Kidney epithelial cell (primary cell): Measurements from ENCODE around the gene SPINK2. TPM values are rescaled to one million over a fixed set of nuclear protein-coding genes. Genes with fewer than 3 reads are reported as not detected.

ENCODE experiments used
- DNase-seq: peaks from one replicate; pipeline ENCODE4 v3.0.0-alpha.2; 2010; ENCODE audit warnings: low read depth
- H3K27me3 ChIP-seq: 2 replicates; pipeline ENCODE4 v1.6.0; 2011; ENCODE audit warnings: low read length; ENCODE audit not compliant: control insufficient read depth, insufficient read depth
- H3K36me3 ChIP-seq: 2 replicates; pipeline ENCODE4 v1.5.1; 2011; ENCODE audit warnings: low read length; ENCODE audit not compliant: control insufficient read depth, insufficient read depth
- H3K4me3 ChIP-seq: 2 replicates; pipeline ENCODE4 v1.5.1; 2011; ENCODE audit warnings: low read depth, mild to moderate bottlenecking, control low read depth, low read length
- total RNA-seq: library from RNA; depleted of rRNA; stranded (reverse); fragments of >200 nt; gene quantifications from 2 replicates; pipeline ENCODE4 v1.2.3, GENCODE V29; 2015
- TF ChIP-seq, protein P1 (sequence below): IDR thresholded peaks from 2 replicates; pipeline ENCODE4 v1.5.1; 2011; ENCODE audit warnings: mild to moderate bottlenecking, moderate library complexity, low read length, control low read depth, inconsistent platforms; ENCODE audit not compliant: insufficient read depth, poor library complexity, severe bottlenecking

Gene SPINK2
- total RNA-seq, 1 donor from 2014 or later = not detected

DNA sequence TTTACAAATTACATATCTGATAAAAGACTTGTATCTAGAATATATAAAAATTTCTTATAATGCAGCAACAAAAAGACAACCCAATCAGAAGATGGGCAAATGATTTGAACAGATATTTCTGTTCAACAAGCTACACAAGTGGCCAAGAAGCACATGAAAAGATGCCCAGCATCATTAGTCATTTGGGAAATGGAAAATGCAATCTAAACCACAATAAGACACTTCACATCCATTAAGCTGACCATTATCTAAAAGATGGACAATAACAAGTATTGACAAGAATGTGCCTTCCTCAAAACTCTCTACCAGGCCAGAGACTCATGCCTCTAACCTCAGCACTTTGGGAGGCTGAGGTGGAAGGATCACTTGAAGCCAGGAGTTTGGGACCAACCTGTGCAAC, 53.9 kb downstream of the SPINK2 start:
- no peak for DNase-seq
- no peak overlapping the region for H3K4me3 ChIP-seq
- no peaks in the 10 kb centered on the region for H3K27me3 ChIP-seq
- no peaks in the 10 kb centered on the region for H3K36me3 ChIP-seq
- TF ChIP-seq, protein P1, sequence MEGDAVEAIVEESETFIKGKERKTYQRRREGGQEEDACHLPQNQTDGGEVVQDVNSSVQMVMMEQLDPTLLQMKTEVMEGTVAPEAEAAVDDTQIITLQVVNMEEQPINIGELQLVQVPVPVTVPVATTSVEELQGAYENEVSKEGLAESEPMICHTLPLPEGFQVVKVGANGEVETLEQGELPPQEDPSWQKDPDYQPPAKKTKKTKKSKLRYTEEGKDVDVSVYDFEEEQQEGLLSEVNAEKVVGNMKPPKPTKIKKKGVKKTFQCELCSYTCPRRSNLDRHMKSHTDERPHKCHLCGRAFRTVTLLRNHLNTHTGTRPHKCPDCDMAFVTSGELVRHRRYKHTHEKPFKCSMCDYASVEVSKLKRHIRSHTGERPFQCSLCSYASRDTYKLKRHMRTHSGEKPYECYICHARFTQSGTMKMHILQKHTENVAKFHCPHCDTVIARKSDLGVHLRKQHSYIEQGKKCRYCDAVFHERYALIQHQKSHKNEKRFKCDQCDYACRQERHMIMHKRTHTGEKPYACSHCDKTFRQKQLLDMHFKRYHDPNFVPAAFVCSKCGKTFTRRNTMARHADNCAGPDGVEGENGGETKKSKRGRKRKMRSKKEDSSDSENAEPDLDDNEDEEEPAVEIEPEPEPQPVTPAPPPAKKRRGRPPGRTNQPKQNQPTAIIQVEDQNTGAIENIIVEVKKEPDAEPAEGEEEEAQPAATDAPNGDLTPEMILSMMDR = no peak

DNA sequence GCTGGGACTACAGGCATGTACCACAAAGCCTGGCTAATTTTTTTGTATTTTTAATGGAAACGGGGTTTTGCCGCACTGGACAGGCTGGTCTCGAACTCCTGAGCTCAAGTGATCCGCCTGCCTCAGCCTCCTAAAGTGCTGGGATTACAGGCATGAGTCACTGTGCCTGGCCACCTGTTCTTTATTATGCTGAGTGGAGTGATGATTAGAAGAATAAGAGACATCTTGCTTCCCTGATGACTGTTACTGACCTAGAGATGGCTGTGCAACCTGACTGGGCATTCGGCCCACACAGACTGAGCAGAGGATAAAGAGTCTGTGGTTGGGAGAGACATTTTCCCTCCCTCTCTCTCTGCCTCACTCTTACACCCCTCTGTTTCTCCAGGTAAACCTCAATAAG, 56.7 kb downstream of the SPINK2 start:
- DNase-seq = no peak
- Histone ChIP-seq H3K27me3 (no peaks in the 10 kb centered on the region), H3K36me3 (no peaks in the 10 kb centered on the region), H3K4me3 (no peak overlapping the region)
- TF ChIP-seq, protein P1 = no peak

DNA sequence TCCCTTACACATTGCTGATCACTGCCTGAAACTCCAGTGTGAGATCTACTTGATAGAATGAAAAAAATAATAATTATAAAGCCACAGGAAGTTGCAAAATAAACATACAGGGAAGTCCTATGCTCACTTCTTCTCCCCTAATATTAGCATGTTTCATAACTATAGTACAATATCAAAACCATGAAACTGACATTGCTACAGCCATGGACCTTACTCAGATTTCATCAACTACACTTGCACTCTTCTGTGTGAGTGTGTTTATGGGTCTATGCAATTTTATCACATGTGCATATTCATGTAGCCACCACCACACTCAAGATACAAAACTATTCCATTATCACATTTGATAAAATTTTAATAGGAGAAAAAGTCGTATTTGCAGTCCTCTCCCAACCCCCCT, 57.3 kb downstream of the SPINK2 start:
- Histone ChIP-seq H3K4me3 (no peak overlapping the region), H3K36me3 (no peaks in the 10 kb centered on the region), H3K27me3 (no peaks in the 10 kb centered on the region)
- TF ChIP-seq, protein P1 = no peak
- DNase-seq = no peak

DNA sequence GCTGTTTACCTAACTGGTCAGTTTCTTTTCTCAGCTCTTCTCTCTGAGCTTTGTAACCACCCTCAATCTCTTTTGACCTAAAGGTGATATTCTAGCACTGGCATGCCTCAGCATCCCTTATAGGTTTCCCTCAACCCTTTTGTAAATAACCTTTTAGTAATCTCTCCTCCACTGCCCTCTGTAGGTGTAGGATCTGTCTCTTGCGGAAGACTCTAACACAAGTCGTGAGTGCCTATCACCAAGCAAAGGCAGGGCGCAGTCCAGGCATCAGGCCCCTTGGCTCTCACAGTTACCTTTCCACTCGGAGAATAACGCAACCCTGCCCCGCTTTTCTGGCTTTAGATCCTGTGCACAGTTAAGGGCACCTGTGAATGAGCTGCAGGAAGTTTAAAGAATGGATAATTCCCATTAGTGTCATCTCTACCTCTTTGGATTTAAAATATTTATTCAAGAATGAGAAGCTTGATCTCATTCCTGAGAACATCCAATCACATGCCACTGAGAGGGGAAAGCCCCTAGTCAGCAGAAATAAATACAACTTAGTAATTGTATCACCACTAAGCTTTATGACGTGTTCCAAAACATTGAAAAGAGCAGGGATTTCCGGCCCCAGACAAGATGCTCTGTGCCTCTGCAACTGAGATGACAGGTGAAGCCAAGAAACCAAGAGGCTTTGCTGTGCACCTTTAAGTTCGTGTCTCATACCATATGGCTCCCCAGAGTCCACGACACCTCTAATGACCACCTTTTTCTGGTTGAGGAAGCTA, 58.8 kb downstream of the SPINK2 start:
- TF ChIP-seq, protein P1 = no peak
- Histone ChIP-seq H3K4me3 (no peak overlapping the region), H3K27me3 (no peaks in the 10 kb centered on the region), H3K36me3 (no peaks in the 10 kb centered on the region)
- DNase-seq = no peak

DNA sequence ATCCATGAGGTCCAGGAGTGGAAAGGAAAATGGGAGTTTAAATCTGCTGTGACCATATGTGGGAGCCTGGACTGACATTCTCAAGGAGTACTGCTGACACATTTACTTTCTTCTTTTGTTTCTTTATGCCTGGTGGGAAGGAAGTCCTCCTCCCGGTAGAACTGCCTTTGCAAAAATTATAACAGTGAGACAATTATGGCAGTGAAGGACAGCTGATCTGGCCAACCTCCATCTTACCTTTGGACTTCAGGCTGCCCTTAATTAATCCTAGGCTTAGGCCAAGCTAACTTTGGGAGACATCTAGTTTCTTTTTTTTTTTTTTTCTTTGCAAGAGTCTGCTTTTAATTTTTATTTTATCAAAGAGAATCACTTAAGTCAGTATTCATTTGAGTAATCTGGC, 61.3 kb downstream of the SPINK2 start:
- no peaks in the 10 kb centered on the region for H3K36me3 ChIP-seq
- TF ChIP-seq, protein P1 = no peak
- no peak overlapping the region for H3K4me3 ChIP-seq
- no peaks in the 10 kb centered on the region for H3K27me3 ChIP-seq
- DNase-seq = no peak

Other genes with a start within 250 kb of the SPINK2 start
- gene HOPX, start 140.4 kb downstream of the SPINK2 start, total RNA-seq = 0.96 and 3.0 TPM in 2 replicates
- 40.7 and 46.0 TPM in 2 replicates for gene REST, start 86.2 kb upstream of the SPINK2 start, total RNA-seq
- 25.1 and 27.3 TPM in 2 replicates for gene NOA1, start 155.9 kb upstream of the SPINK2 start, total RNA-seq
- gene POLR2B, start 157.2 kb upstream of the SPINK2 start, total RNA-seq = 84.5 and 124 TPM in 2 replicates